ENCODE measurements around the gene SATB2.

GRCh38 chr2:199315299-199316179 lies 142.2 kb downstream of the SATB2 start:
- no peak for TF ChIP-seq CTCF (conservative IDR thresholded peaks at IDR 0.05 in 1 of 2, IDR thresholded peaks at IDR 0.05 in 1 of 2; ENCODE audit: extremely low read depth in 1 of 2, insufficient read depth in 1 of 2, low read depth in 1 of 2, low read length in 2 of 2)
- no peak for TF ChIP-seq EZH2 (IDR thresholded peaks at IDR 0.05; ENCODE audit: borderline replicate concordance, low read length)
